ENCODE measurements around the gene MC1R. TPM values are rescaled to one million over a fixed set of nuclear protein-coding genes. Genes with fewer than 3 reads are reported as not detected.
A peak's percentile ranks its signal among the peaks of the same experiment; 100 is the strongest.

MC1R gene
- total RNA-seq, 1 donor from 2014 or later: 5.8 TPM

DNA sequence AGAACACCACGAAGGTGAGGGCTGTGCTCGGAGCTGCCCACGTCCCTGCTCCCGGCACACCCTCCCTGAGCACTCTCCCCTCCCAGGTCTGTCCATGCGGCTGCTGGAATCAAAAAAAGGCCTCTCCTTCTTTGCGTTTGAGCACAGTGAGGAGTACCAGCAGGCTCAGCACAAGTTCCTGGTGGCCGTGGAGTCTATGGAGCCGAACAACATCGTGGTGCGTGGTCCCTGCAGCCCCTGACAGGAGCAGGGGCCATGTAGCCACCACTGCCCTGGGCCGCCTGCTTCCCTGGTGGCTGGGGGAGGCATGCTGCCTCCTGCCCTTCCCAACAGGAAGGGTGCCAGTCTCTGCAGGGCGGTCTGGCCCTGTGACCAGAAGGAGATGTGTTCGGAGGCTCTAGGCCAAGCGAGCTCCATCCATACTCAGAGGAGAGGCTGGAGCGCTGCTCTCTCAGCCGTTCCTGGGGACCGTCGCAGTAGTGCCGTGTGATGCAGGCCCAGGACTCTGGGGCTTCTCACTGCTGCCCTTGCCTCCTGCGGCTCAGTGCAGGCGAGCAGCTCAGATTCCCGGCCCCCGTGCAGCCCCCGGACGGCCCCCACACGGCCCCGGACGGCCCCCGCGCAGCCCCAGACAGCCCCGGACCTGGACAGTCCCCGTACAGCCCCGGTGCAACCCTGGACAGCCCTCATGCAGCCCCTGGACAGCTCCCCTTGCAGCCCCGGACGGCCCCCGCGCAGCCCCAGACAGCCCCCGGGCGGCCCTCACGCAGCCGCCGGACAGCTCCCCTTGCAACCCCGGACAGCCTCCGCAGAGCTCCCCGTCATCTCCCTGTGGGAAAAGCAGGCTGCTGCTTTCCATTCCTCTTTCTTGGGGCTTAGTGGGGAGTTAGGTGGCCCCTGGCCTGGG is 24.8 kb upstream of the MC1R start:
- intact Hi-C loops (cut with DNase I): no loop called here
- DNase-seq (ENCODE audit: low spot score): no peak
- ATAC-seq: no peak

- ATAC-seq: no peak
- intact Hi-C loops (cut with DNase I): no loop called here
- no peak for DNase-seq (ENCODE audit: low spot score)
Observed at GRCh38 chr16:89895482-89896250, 23.0 kb upstream of the MC1R start.

- intact Hi-C loops (cut with DNase I): no loop called here
- no peak for DNase-seq (ENCODE audit: low spot score)
- ATAC-seq: no peak
Observed at GRCh38 chr16:89897204-89897603, 21.5 kb upstream of the MC1R start.

- DNase-seq (ENCODE audit: low spot score): no peak
Observed at GRCh38 chr16:89898201-89898967, 20.3 kb upstream of the MC1R start.

GRCh38 chr16:89899879-89900481 is 18.7 kb upstream of the MC1R start:
- intact Hi-C loops (cut with DNase I): no loop called here
- no peak for DNase-seq (ENCODE audit: low spot score)
- no peak for ATAC-seq

More at GRCh38 chr16:89898201-89898967, 20.3 kb upstream of the MC1R start:
- no peak for ATAC-seq
- intact Hi-C loops (cut with DNase I): no loop called here

GRCh38 chr16:89900885-89901284 is 17.8 kb upstream of the MC1R start:
- intact Hi-C loops (cut with DNase I): no loop called here
- ATAC-seq (no peak), DNase-seq (ENCODE audit: low spot score) (no peak)

DNA sequence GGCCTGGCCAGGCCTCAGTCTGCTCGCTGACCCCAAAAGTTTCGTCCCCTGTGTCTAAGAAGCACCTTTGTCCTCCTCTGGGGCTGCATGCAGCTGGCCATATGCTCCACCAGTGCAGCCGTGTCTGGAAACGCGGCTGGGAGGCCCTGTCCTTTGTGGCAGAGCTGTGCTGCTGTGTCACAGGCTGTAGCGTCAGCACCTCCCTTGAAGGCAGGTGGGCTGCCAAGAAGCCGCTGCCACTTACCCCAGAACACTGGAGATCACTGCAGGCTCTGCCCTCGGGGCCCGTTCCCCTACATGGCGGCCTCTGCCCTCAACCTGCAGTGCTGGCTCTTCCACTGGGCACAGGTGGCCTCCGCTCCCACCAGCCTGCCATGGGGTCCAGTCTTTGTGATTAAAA is 15.7 kb upstream of the MC1R start:
- intact Hi-C loops (cut with DNase I): no loop called here

GRCh38 chr16:89903908-89904515 is 14.7 kb upstream of the MC1R start:
- intact Hi-C loops (cut with DNase I): no loop called here
- DNase-seq (ENCODE audit: low spot score) (no peak), ATAC-seq (no peak)

More for the DNA sequence above, 15.7 kb upstream of the MC1R start:
- ATAC-seq (no peak), DNase-seq (ENCODE audit: low spot score) (no peak)

GRCh38 chr16:89904606-89905510 is 13.8 kb upstream of the MC1R start:
- no peak for DNase-seq (ENCODE audit: low spot score)
- ATAC-seq: peak; percentile 8
- intact Hi-C loops (cut with DNase I): no loop called here

GRCh38 chr16:89905511-89906139 is 13.0 kb upstream of the MC1R start:
- intact Hi-C loops (cut with DNase I): no loop called here
- no peak for DNase-seq (ENCODE audit: low spot score)
- no peak for ATAC-seq

GRCh38 chr16:89906140-89907025 is 12.3 kb upstream of the MC1R start:
- DNase-seq (ENCODE audit: low spot score) (no peak), ATAC-seq (no peak)
- intact Hi-C loops (cut with DNase I): no loop called here

DNA sequence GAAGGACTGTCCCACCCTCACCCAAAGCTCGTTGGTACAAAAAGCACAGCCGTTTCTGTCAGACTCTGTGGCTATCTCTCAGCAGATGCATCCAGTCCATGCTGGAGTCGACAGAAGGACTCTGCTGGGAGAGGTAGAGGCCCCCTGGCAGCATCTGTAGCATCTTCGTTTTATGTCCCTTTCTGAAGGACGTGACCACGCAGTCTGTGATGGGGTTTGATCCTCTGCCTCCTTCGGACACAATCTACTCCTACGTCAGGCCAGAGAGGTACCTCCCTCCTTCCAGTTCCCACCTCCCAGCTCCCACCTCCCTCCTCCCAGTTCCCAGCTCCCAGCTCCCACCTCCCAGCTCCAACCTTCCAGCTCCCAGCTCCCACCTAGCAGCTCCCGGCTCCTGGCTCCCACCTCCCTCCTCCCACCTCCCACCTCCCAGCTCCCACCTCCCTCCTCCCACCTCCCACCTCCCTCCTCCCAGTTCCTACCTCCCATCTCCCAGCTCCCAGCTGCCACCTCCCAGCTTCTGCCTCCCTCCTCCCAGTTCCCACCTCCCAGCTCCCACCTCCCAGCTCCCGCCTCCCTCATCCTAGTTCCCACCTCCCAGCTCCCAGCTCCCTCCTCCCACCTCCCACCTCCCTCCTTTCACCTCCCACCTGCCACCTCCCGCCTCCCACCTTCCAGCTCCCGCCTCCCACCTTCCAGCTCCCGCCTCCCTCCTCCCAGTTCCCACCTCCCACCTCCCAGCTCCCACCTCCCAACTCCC is 11.4 kb upstream of the MC1R start:
- DNase-seq (ENCODE audit: low spot score): no peak
- intact Hi-C loops (cut with DNase I): no loop called here
- no peak for ATAC-seq

DNA sequence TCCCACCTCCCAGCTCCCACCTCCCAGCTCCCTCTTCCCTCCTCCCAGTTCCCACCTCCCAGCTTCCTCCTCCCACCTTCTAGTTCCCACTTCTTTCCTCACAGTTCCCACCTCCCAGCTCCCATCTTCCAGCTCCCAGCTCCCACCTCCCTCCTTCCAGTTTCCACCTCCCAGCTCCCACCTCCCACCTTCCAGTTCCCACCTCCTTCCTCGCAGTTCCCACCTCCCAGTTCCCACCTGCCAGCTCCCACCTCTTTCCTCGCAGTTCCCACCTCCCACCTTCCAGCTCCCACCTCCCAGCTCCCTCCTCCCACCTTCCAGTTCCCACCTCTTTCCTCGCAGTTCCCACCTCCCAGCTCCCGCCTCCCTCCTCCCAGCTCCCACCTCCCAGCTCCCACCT is 10.4 kb upstream of the MC1R start:
- intact Hi-C loops (cut with DNase I): no loop called here
- DNase-seq (ENCODE audit: low spot score) (no peak), ATAC-seq (no peak)

DNA sequence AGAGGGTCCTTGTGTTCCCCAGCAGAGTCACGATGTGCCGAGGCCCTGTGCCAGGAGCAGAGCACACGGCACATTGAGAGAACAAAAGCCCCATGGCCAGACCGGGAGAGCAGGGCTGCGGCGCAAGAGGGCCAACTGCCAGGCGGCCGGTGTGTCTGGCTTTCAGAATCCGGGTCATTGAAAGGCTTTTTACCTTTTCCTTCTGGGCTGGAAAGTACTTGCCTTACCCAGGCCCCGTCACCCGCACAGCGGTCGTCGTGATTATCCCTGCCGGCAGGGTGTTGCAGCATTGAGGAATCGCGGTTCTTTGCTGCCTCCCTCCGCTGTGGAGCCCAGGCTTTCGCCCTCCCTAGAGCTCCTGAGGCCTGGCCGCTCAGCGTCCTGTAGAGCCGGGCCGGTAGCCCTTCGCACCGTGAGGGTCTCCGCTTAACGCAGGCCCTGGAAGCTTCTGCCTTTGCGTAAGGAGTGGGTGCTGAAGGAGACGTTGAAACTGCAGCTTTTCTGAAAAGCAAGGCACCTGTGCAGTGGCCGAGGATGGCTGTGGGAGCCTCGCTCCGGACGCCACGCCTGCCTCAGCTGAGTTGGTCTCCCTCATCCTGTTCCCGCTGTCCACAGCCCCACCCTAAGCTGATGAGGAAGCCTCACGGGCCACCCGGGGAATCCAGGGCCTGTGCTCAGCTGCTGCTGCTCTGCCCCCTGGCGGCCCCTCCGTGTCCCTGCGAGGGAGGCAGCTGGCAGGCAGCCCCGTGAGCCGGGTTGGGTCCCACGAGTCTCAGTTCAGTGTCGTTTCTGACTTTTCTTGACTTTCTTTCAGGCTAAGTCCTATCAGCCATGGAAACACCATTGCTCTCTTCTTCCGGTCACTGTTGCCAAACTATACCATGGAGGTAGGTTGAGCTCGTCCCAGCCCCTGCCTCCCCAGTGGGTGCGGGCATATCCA is 8.6 kb upstream of the MC1R start:
- peak; percentile 84 for ATAC-seq
- intact Hi-C loops (cut with DNase I): no loop called here
- DNase-seq (ENCODE audit: low spot score): peak; percentile 86

Data from sciatic nerve (tissue), 2 donors.